ENCODE measurements around the gene C10orf62.

DNA sequence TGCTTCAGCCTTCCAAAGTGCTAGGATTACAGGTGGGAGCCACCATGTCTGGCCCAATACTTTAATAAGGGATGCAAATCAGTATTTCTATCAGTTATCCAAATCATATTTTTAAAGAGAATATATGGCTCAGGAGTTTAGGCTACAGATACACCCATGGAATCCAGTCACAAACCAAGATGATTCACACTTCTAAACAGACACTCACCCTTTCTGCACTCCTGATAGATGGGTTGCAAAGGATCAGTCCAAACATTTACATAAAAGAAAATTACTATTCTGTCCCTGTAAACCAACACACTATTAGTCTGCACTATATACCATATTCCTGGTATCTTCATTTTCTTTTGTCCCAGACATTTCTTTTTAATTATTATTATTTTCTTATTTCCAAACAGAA is 41.6 kb downstream of the C10orf62 start:
- TF ChIP-seq, protein P1, sequence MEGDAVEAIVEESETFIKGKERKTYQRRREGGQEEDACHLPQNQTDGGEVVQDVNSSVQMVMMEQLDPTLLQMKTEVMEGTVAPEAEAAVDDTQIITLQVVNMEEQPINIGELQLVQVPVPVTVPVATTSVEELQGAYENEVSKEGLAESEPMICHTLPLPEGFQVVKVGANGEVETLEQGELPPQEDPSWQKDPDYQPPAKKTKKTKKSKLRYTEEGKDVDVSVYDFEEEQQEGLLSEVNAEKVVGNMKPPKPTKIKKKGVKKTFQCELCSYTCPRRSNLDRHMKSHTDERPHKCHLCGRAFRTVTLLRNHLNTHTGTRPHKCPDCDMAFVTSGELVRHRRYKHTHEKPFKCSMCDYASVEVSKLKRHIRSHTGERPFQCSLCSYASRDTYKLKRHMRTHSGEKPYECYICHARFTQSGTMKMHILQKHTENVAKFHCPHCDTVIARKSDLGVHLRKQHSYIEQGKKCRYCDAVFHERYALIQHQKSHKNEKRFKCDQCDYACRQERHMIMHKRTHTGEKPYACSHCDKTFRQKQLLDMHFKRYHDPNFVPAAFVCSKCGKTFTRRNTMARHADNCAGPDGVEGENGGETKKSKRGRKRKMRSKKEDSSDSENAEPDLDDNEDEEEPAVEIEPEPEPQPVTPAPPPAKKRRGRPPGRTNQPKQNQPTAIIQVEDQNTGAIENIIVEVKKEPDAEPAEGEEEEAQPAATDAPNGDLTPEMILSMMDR (IDR thresholded peaks at IDR 0.05), result no peak
- TF ChIP-seq POLR2A (IDR thresholded peaks at IDR 0.05), result no peak
- TF ChIP-seq POLR2AphosphoS5 (IDR thresholded peaks at IDR 0.05), result no peak
